GM12878 (cell line): Measurements from ENCODE around the gene MXD4. TPM values are rescaled to one million over a fixed set of nuclear protein-coding genes. Genes with fewer than 3 reads are reported as not detected.

Source experiments
- ATAC-seq: fragments of 200-7000 bp; cut with Tn5 transposase; 3 replicates; pipeline ENCODE4 v1.9.1; 2020; ENCODE audit warnings: mild to moderate bottlenecking, moderate library complexity
- BruUV-seq: library from RNA; stranded (reverse); fragments of 400-500 nt; replicated peaks from 2 replicates; lab custom pipeline; 2021; lab: Mats Ljungman, UMichigan
- CTCF ChIA-PET: fragments of 300-600 bp; sonication (Branson Sonifier 250); formaldehyde crosslinking; extraction: SDS; loops from one replicate; lab custom pipeline; 2021; ENCODE audit warnings: inconsistent platforms; lab: Yijun Ruan, JAX
- POLR2A ChIA-PET: fragments of 350-600 bp; formaldehyde crosslinking; extraction: SDS; loops from one replicate; lab custom pipeline; 2021; ENCODE audit warnings: inconsistent platforms; lab: Charles Lee
- RAD21 ChIA-PET: fragments of 300-600 bp; sonication (Branson Sonifier 250); formaldehyde crosslinking; loops from one replicate; lab custom pipeline; 2023; ENCODE audit warnings: antibody characterized with exemption; ENCODE audit not compliant: unreplicated experiment; lab: Charles Lee
- SMC1A ChIA-PET: fragments of 300-600 bp; sonication (Branson Sonifier 250); formaldehyde crosslinking; loops from one replicate; lab custom pipeline; 2023; ENCODE audit not compliant: unreplicated experiment, uncharacterized antibody; lab: Charles Lee
- DNase-seq: peaks from one replicate; pipeline ENCODE4 v3.0.0-alpha.2; 2011; ENCODE audit warnings: low read depth, low spot score
- FAIRE-seq: peaks from 3 replicates; lab custom pipeline; 2011; peaks lifted over from hg19 to GRCh38; lab: Jason Lieb, UNC
- H2AFZ ChIP-seq: 2 replicates; pipeline ENCODE4 v1.6.0; 2011; ENCODE audit warnings: low read depth, low read length, control low read depth; ENCODE audit not compliant: control insufficient read depth
- H3K27ac ChIP-seq: 2 replicates; pipeline ENCODE4 v1.5.1; 2011; ENCODE audit warnings: control low read depth; ENCODE audit not compliant: control insufficient read depth, insufficient read depth
- H3K27me3 ChIP-seq, 2 experiments: replicated peaks in 1 of 2; 2 replicates each; pipeline versions ENCODE4 v1.6.0 to v1.6.1; 2011; ENCODE audit warnings: low read length in 1 of 2; ENCODE audit not compliant: control insufficient read depth in 2 of 2, insufficient read depth in 2 of 2
- H3K36me3 ChIP-seq, 2 experiments: 2 replicates each; pipeline ENCODE4 v1.5.1; 2011; ENCODE audit warnings: low read length in 1 of 2; ENCODE audit not compliant: control insufficient read depth in 2 of 2, insufficient read depth in 2 of 2
- H3K4me1 ChIP-seq: 2 replicates; pipeline ENCODE4 v1.6.1; 2011; ENCODE audit warnings: mild to moderate bottlenecking, low read length, moderate library complexity, mixed read lengths; ENCODE audit not compliant: control insufficient read depth, insufficient read depth
- H3K4me2 ChIP-seq: 2 replicates; pipeline ENCODE4 v1.6.0; 2011; ENCODE audit warnings: control low read depth; ENCODE audit not compliant: control insufficient read depth, insufficient read depth
- H3K4me3 ChIP-seq: fragments of 200-600 bp; sonication (generic); 2 replicates; pipeline ENCODE4 v1.5.1; 2016
- H3K79me2 ChIP-seq: 2 replicates; pipeline ENCODE4 v1.6.0; 2011; ENCODE audit warnings: low read length; ENCODE audit not compliant: control insufficient read depth, insufficient read depth
- H3K9ac ChIP-seq: 2 replicates; pipeline ENCODE4 v1.8.0; 2011; ENCODE audit warnings: low read length, control low read depth, mixed read lengths; ENCODE audit not compliant: control insufficient read depth, insufficient read depth
- H3K9me3 ChIP-seq: replicated peaks from 3 replicates; pipeline ENCODE4 v1.5.1; 2011; ENCODE audit warnings: mild to moderate bottlenecking, low read length; ENCODE audit not compliant: control insufficient read depth, insufficient read depth
- H4K20me1 ChIP-seq: 2 replicates; pipeline ENCODE4 v1.6.0; 2011; ENCODE audit not compliant: control insufficient read depth, insufficient read depth
- BCL11A ChIP-seq: IDR thresholded peaks from 2 replicates; pipeline ENCODE4 v1.6.1; 2011; ENCODE audit warnings: low read depth, low read length
- HDAC2 ChIP-seq: fragments of 200-600 bp; sonication (generic); IDR thresholded peaks from 2 replicates; pipeline ENCODE4 v1.6.1; 2017
- MTA2 ChIP-seq: fragments of 450-650 bp; IDR thresholded peaks from 2 replicates; pipeline ENCODE4 v1.6.1; 2016; ENCODE audit warnings: low read depth, mild to moderate bottlenecking, moderate library complexity
- MYB ChIP-seq: fragments of 150-350 bp; IDR thresholded peaks from 2 replicates; pipeline ENCODE4 v1.6.1; 2014; ENCODE audit warnings: mild to moderate bottlenecking, low read depth, low read length, borderline replicate concordance
- PML ChIP-seq: IDR thresholded peaks from 2 replicates; pipeline ENCODE4 v1.6.1; 2012; ENCODE audit warnings: low read length, inconsistent platforms
- POLR2A ChIP-seq: IDR thresholded peaks from 2 replicates; pipeline ENCODE4 v1.6.1; 2011; ENCODE audit warnings: low read depth, mild to moderate bottlenecking, low read length
- RUNX3 ChIP-seq: IDR thresholded peaks from 2 replicates; pipeline ENCODE4 v1.6.1; 2012; ENCODE audit warnings: low read length, inconsistent platforms
- STAT1 ChIP-seq: fragments of 450-650 bp; conservative IDR thresholded peaks from 2 replicates; pipeline ENCODE4 v1.6.1; 2014; ENCODE audit warnings: antibody characterized with exemption, mild to moderate bottlenecking
- STAT3 ChIP-seq: IDR thresholded peaks from 2 replicates; pipeline ENCODE4 v1.6.1; 2011; ENCODE audit warnings: low read depth, low read length, improper control_type of control experiment
- SUPT20H ChIP-seq: IDR thresholded peaks from 2 replicates; pipeline ENCODE4 v1.6.1; 2011; ENCODE audit warnings: low read depth, mild to moderate bottlenecking, low read length, moderate library complexity, borderline replicate concordance; ENCODE audit not compliant: control insufficient read depth
- YY1 ChIP-seq: IDR thresholded peaks from 2 replicates; pipeline ENCODE4 v1.6.1; 2011; ENCODE audit warnings: low read depth, mild to moderate bottlenecking, low read length
- ZBTB40 ChIP-seq: fragments of 450-650 bp; IDR thresholded peaks from 2 replicates; pipeline ENCODE4 v1.6.1; 2016; ENCODE audit warnings: mild to moderate bottlenecking, moderate library complexity, borderline replicate concordance
- WGBS: methylation state at CpG from one replicate; pipeline ENCODE4 v1.1.6; 2016; ENCODE audit warnings: low lambda C conversion rate; ENCODE audit not compliant: insufficient replicate concordance, insufficient coverage; ENCODE audit errors: missing lambda C conversion rate; 5-methylcytosine and 5-hydroxymethylcytosine counted together
- in situ Hi-C: fragments of 300-500 bp; cut with MboI; formaldehyde crosslinking; loops from 9 replicates; pipeline ENCODE4 v1.14.3; 2018; ENCODE audit warnings: mixed read lengths
- intact Hi-C: fragments of 100-400 bp; cut with micrococcal nuclease; formaldehyde crosslinking; loops from one replicate; pipeline ENCODE4 v1.14.2; 2022; ENCODE audit not compliant: unreplicated experiment
- polyA plus RNA-seq, 11 experiments: library from polyadenylated mRNA; depleted of rRNA in 4 of 11; unstranded in 6 of 11; stranded (reverse) in 5 of 11; fragments of >200 nt; fragmentation: Nextera tagmentation in 4 of 11; fragmentation: Illumina TruSeq in 1 of 11; extraction: Ambion mirVana in 4 of 11; extraction: Trizol in 1 of 11; gene quantifications; 1 replicate in 1 of 11; 2 replicates in 10 of 11; pipeline versions ENCODE4 v1.2.1 to v1.2.3, GENCODE V29; 2011 to 2016; ENCODE audit warnings: inconsistent platforms in 2 of 11, missing spikeins in 2 of 11, low read depth in 1 of 11
- total RNA-seq, 4 experiments: library from RNA; depleted of rRNA in 3 of 4; stranded (reverse); fragments of >200 nt in 3 of 4; fragmentation: Illumina TruSeq in 1 of 4; extraction: Trizol in 1 of 4; gene quantifications; 2 replicates each; pipeline versions ENCODE4 v1.2.1 to v1.2.3, GENCODE V29; 2013 to 2021
- TF ChIP-seq, protein P1 (sequence below): IDR thresholded peaks from 2 replicates; pipeline ENCODE4 v1.6.1; 2012; ENCODE audit warnings: low read length, inconsistent platforms
- TF ChIP-seq, protein P2 (sequence below): IDR thresholded peaks from 2 replicates; pipeline ENCODE4 v1.6.1; 2012; ENCODE audit warnings: improper control_type of control experiment, low read depth, low read length; ENCODE audit not compliant: insufficient replicate concordance

The MXD4 gene
- total and polyA plus RNA-seq, 10 of the 15 experiments (the other 5 are each of a cell fraction or from before 2014, with no cell fraction given), result 0.21 to 25.6 (median 5.2) TPM

GRCh38 chr4:2269618-2270163 is 7.8 kb upstream of the MXD4 start (continued):
- TF ChIP-seq RUNX3, result no peak

DNA sequence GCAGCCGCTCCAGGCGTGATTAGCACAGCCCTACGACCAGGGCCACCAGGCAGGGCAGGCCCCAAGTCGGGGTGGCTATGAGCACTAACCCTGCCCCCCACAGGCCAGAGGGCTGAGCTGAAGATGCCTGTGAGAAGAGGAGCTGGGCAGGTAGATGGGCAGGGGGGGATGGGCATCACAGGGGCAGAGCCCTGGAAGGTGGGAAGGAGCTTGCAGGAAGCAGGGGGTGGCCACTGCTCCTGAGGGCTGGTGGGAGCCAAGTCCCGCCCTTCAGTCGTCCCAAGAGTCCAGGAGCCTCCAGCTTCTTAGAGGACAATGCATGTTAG is 7.3 kb upstream of the MXD4 start:
- no peak for FAIRE-seq
- no TSS peak for BruUV-seq
- H3K4me3 ChIP-seq, result no peak overlapping the region
- H3K4me1 ChIP-seq, result no peaks in the 10 kb centered on the region
- no peaks in the 10 kb centered on the region for H3K79me2 ChIP-seq
- H3K9ac ChIP-seq, result no peak overlapping the region
- ChIA-PET POLR2A (no interaction called here), RAD21 (no interaction called here), CTCF (no interaction called here), SMC1A (no interaction called here)
- H3K4me2 ChIP-seq, result no peak overlapping the region
- DNase-seq, result no peak
- ATAC-seq, result no peak
- H4K20me1 ChIP-seq, result no peaks in the 10 kb centered on the region
- H2AFZ ChIP-seq, result no peak overlapping the region
- H3K27ac ChIP-seq, result no peak overlapping the region
- intact Hi-C loops (loop anchor here (10.0 kb wide), 1 partner anchor 806 kb away; the partner anchor contains the start of genes HTT and HTT-AS), in situ Hi-C loops (no loop called here)
- no peaks in the 10 kb centered on the region for H3K36me3 ChIP-seq
- WGBS, result 13% methylated on average over 6 of the region's 6 CpGs
- H3K27me3 ChIP-seq, result no peaks in the 10 kb centered on the region
- no peaks in the 10 kb centered on the region for H3K9me3 ChIP-seq
- no peak for TF ChIP-seq STAT1
- no peak for TF ChIP-seq MYB
- no peak for TF ChIP-seq PML
- no peak for TF ChIP-seq SUPT20H
- no peak for TF ChIP-seq YY1
- TF ChIP-seq HDAC2, result no peak
- no peak for TF ChIP-seq MTA2
- TF ChIP-seq ZBTB40, result no peak
- no peak for TF ChIP-seq POLR2A
- TF ChIP-seq STAT3, result no peak
- TF ChIP-seq, protein P1, sequence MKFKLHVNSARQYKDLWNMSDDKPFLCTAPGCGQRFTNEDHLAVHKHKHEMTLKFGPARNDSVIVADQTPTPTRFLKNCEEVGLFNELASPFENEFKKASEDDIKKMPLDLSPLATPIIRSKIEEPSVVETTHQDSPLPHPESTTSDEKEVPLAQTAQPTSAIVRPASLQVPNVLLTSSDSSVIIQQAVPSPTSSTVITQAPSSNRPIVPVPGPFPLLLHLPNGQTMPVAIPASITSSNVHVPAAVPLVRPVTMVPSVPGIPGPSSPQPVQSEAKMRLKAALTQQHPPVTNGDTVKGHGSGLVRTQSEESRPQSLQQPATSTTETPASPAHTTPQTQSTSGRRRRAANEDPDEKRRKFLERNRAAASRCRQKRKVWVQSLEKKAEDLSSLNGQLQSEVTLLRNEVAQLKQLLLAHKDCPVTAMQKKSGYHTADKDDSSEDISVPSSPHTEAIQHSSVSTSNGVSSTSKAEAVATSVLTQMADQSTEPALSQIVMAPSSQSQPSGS, result no peak
- no peak for TF ChIP-seq BCL11A
- TF ChIP-seq, protein P2, sequence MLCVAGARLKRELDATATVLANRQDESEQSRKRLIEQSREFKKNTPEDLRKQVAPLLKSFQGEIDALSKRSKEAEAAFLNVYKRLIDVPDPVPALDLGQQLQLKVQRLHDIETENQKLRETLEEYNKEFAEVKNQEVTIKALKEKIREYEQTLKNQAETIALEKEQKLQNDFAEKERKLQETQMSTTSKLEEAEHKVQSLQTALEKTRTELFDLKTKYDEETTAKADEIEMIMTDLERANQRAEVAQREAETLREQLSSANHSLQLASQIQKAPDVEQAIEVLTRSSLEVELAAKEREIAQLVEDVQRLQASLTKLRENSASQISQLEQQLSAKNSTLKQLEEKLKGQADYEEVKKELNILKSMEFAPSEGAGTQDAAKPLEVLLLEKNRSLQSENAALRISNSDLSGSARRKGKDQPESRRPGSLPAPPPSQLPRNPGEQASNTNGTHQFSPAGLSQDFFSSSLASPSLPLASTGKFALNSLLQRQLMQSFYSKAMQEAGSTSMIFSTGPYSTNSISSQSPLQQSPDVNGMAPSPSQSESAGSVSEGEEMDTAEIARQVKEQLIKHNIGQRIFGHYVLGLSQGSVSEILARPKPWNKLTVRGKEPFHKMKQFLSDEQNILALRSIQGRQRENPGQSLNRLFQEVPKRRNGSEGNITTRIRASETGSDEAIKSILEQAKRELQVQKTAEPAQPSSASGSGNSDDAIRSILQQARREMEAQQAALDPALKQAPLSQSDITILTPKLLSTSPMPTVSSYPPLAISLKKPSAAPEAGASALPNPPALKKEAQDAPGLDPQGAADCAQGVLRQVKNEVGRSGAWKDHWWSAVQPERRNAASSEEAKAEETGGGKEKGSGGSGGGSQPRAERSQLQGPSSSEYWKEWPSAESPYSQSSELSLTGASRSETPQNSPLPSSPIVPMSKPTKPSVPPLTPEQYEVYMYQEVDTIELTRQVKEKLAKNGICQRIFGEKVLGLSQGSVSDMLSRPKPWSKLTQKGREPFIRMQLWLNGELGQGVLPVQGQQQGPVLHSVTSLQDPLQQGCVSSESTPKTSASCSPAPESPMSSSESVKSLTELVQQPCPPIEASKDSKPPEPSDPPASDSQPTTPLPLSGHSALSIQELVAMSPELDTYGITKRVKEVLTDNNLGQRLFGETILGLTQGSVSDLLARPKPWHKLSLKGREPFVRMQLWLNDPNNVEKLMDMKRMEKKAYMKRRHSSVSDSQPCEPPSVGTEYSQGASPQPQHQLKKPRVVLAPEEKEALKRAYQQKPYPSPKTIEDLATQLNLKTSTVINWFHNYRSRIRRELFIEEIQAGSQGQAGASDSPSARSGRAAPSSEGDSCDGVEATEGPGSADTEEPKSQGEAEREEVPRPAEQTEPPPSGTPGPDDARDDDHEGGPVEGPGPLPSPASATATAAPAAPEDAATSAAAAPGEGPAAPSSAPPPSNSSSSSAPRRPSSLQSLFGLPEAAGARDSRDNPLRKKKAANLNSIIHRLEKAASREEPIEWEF, result no peak
